DOHH2 (cell line): ENCODE results near the gene CCDC112.

Experiments
- EZH2phosphoT487 ChIP-seq: fragments of 200-600 bp; sonication (generic); IDR thresholded peaks from 2 replicates; pipeline ENCODE4 v1.6.1; 2017; ENCODE audit warnings: borderline replicate concordance, mild to moderate bottlenecking, antibody characterized with exemption, low read length, moderate library complexity, mixed read lengths
- TF ChIP-seq, protein P1 (sequence below): fragments of 200-600 bp; sonication (generic); IDR thresholded peaks from one replicate; pipeline ENCODE4 v1.5.1; 2014; ENCODE audit warnings: antibody characterized with exemption, mild to moderate bottlenecking, low read depth, low read length; ENCODE audit not compliant: poor library complexity, severe bottlenecking

DNA sequence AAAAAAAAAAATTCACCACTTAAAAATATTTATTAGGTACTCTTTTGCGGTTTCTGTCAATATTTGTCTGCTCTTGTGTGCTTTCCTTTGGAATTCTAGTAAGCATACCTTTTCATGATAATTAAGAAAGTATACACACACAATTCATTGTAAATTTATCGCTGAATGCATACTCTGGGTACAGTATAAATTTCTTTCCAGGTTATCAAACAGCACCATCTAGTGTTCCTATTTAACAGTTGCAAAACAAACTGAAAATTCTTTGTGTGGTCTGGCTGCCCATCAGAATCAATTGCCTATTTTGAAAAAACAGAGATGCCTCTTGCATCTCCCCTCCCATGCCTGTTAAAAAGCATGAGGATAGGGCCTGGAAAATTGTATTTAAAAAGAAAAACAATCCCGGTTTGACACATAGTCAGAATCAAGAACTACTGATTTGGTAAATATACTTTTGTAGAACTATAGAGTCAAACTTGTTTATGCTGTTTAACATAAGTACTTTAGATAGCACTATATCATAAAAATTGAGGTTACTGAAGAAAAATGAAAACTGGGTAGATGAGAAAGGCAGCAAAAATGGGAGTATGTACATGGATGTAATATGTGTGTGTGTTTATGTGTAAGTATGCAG is 50.0 kb downstream of the CCDC112 start:
- TF ChIP-seq, protein P1, sequence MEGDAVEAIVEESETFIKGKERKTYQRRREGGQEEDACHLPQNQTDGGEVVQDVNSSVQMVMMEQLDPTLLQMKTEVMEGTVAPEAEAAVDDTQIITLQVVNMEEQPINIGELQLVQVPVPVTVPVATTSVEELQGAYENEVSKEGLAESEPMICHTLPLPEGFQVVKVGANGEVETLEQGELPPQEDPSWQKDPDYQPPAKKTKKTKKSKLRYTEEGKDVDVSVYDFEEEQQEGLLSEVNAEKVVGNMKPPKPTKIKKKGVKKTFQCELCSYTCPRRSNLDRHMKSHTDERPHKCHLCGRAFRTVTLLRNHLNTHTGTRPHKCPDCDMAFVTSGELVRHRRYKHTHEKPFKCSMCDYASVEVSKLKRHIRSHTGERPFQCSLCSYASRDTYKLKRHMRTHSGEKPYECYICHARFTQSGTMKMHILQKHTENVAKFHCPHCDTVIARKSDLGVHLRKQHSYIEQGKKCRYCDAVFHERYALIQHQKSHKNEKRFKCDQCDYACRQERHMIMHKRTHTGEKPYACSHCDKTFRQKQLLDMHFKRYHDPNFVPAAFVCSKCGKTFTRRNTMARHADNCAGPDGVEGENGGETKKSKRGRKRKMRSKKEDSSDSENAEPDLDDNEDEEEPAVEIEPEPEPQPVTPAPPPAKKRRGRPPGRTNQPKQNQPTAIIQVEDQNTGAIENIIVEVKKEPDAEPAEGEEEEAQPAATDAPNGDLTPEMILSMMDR, result peak; percentile 71
- no peak for TF ChIP-seq EZH2phosphoT487
